GM21723 (cell line): ENCODE measurements around the gene ULK1.

Source experiments
- ATAC-seq: cut with Tn5 transposase; IDR thresholded peaks from one replicate; pipeline ENCODE4 v1.9.1; 2021; ENCODE audit warnings: mild to moderate bottlenecking, moderate library complexity; ENCODE audit not compliant: unreplicated experiment

The ULK1 gene

DNA sequence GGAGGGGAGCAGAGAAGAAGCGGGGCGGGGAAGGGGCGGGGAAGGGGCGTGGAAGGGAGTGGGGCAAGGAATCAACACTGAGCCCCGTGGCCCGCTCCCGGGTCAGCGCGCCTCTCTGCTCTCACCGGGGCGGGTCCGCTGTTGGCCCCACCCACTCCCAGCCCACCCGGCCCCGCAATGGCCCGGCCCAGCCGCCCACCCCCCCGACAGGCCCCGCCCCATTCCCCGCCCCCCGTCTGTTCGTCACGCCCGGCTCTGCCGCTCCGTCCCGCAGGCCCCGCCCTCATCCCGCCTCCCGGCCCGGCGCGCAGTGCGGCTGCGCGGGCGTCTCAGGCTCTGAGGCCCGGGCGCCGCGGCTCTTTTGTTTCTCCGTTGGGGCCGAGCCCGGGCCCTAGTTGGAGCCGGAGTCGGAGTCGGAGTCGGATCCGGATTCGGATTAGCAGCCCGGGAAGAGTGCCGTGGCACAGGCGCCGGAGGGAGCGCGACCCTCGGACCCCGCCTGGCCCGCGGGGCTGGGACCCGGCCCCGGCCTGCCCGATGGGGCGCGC is at the start of gene ULK1:
ULK1 (plus strand) TSS at position 310 of the 548 bp plus-strand sequence. CDS start 380 bp downstream, outside the sequence.
- peak; percentile 80 for ATAC-seq

DNA sequence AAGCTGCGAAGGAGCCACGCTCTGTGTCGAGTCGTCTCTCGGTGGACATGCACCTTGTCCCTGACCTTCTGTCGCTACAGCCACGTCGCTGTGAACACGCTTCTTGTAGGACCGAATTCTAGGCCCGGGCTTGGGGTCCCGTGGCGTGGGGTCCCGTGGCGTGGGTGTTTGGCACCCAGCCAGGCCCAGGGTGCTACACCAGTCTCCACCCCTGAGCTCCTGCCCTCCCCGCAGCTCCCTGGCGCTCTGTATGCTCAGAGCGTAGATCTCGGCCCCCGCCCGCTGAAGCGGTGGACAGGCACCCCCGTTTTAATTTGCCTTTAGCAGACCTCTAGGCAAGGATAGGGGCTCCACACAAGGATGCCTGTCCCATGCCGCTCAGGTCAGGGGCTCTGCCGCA is 49.8 kb upstream of the ULK1 start:
- ATAC-seq: no peak

DNA sequence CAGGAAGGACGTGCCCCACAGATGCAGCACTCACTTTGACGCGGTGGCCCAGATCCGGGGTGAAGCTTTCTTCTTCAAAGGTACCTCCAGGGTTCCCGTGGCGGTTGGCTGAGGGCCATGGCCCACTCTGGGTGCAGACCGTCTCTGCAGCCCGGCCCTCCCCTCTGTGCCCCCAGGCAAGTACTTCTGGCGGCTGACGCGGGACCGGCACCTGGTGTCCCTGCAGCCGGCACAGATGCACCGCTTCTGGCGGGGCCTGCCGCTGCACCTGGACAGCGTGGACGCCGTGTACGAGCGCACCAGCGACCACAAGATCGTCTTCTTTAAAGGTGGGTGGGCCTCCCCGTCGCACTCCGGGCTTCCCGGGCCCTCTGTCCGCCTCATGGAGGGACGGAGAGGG is 49.3 kb upstream of the ULK1 start:
- no peak for ATAC-seq

DNA sequence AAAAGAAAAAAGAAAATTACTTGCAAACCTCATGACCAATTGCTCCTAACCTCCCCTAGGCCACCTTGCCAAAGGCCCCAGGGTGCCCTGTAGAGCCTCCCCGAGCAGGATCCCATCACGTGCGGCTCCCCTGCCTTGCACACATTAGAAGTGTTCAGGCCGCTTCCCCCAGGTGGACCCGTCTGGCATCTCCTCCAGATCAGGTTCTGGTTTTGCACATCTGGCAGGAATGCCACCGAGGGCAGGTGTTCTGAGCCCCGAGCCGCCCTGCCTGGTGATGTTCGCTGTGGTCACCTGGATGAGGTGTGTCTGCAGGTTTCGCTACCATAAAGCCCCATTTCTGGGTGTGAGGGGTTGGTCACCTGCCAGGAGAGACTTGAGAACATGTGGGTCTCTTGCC is 47.0 kb upstream of the ULK1 start:
- ATAC-seq: no peak

DNA sequence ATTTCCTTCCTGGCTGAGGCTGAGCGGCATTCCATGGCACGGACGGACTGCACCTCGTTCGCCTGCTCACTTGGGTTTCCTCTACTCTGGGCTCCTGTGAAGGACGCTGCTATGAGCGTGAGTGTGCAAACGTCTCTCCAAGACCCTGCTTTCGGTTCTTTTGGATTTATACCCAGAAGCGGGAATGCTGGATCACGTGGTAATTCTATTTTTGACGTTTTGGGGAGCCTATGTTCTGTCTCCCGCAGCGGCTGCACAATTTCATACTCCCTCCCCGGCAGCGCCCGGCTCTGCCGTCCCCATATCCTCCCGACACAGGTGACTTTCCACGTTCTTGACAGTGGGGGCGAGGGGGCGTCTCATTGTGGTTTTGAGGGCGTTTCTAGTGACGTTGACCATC is 45.7 kb upstream of the ULK1 start:
- ATAC-seq: no peak

DNA sequence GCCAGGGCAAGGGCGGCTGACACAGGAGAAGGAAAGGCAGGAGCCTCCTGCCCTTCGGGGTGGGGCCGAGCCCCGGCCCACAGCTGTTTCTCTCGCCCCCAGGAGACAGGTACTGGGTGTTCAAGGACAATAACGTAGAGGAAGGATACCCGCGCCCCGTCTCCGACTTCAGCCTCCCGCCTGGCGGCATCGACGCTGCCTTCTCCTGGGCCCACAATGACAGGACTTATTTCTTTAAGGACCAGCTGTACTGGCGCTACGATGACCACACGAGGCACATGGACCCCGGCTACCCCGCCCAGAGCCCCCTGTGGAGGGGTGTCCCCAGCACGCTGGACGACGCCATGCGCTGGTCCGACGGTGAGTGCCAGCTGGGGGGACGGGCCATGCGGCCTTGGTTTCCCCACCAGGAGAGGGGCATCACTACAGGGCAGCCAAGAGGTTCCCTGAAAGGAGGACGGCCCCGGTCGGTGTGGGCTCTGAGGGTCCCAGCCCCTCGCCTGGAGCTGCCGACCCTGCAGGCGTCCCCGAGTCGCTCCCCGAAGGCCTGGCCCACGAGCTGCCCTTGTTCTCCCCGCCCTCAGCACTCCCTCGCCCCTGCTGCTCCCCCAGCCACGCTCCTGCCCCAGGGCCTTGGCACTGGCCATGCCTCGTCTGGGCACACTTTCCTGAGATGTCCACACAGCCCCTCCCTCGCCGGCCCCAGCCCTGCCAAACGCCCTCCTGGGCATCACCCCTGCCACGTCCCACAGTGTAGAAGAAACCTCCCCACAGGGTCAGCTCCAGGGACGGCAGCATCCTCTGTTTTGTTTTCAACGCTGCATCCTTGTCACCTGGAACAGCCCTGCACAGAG is 44.5 kb upstream of the ULK1 start:
- ATAC-seq: no peak

DNA sequence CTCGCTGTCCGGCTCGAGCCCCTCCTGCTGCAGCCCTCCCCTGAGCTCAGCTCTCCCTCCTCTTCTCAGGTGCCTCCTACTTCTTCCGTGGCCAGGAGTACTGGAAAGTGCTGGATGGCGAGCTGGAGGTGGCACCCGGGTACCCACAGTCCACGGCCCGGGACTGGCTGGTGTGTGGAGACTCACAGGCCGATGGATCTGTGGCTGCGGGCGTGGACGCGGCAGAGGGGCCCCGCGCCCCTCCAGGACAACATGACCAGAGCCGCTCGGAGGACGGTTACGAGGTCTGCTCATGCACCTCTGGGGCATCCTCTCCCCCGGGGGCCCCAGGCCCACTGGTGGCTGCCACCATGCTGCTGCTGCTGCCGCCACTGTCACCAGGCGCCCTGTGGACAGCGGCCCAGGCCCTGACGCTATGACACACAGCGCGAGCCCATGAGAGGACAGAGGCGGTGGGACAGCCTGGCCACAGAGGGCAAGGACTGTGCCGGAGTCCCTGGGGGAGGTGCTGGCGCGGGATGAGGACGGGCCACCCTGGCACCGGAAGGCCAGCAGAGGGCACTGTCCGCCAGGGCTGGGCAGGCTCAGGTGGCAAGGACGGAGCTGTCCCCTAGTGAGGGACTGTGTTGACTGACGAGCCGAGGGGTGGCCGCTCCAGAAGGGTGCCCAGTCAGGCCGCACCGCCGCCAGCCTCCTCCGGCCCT is 43.4 kb upstream of the ULK1 start:
- ATAC-seq: no peak

DNA sequence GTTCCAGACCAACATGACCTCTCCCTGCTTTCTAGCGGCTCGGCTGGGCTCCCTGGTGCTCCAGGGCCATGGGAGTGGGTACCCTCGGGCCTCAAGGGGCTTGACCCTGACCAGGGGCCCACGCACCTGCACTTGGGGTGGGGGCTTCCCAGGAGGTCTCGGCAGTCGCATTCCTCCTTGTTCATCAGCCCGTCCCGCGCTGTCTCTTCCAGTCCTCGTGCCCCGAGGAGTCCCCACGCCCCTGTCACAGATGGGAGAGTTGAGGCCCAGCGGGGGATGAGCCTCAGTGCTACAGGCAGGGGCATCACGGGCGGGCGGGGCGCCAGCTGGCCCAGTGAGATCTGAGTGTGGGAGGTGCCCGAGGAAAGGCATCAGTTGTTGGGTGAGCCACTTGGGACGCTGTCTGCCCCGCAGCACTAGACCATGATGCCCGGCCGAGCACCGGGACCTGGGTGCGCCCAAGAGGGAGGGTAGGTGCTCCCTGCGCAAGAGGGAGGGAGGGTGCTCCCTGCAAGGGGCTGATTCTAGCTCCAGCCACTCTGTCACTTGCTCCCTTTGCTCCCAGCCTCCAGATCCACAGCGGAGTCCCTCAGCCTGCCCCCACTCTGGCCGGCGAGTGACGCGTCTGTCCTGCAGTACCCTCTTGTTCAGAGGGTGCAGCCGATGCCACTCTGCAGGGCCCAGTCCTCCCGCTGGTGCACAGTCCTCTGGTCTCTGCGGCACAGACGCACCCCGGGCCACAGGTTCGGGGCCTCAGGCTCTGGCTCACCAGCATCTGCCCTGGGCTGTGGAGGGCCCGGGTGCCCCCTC is 42.5 kb upstream of the ULK1 start:
- ATAC-seq: no peak

DNA sequence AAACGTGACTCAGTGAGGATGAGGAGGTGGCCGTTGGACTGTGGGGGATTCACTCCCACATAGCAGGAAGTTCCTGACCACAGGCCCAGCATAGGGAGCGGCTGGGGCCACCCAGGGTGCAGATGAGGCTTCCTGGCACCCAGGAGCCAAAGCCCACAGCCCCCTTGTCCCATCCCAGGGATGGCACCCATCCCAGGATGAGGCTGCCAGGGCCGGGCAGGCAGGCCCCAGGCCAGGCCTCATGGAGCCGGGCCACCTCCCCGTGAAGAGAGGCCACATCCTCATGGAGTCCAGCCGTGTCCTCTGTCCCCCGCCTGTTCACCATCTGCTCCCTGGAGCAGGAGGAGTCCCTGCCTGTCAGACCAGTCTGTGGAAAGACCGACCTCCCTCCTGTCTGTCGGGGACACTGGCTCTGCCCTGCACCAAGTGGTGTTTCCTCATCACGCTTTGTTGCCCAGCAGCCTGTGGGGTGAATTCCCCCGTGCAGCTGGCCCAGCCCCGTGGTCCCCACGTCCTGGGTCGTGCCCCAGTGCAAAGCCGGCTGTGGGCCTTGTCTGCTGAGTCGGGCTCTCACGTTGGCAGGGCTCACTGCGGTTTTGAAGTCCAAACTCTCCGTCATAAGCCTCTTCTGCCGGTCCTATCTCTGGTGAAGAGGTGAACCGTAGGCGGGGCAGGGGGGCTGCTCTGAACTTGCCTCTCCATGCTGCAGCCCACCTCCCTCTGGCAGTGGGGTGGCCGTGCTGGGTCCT is 41.7 kb upstream of the ULK1 start:
- no peak for ATAC-seq

DNA sequence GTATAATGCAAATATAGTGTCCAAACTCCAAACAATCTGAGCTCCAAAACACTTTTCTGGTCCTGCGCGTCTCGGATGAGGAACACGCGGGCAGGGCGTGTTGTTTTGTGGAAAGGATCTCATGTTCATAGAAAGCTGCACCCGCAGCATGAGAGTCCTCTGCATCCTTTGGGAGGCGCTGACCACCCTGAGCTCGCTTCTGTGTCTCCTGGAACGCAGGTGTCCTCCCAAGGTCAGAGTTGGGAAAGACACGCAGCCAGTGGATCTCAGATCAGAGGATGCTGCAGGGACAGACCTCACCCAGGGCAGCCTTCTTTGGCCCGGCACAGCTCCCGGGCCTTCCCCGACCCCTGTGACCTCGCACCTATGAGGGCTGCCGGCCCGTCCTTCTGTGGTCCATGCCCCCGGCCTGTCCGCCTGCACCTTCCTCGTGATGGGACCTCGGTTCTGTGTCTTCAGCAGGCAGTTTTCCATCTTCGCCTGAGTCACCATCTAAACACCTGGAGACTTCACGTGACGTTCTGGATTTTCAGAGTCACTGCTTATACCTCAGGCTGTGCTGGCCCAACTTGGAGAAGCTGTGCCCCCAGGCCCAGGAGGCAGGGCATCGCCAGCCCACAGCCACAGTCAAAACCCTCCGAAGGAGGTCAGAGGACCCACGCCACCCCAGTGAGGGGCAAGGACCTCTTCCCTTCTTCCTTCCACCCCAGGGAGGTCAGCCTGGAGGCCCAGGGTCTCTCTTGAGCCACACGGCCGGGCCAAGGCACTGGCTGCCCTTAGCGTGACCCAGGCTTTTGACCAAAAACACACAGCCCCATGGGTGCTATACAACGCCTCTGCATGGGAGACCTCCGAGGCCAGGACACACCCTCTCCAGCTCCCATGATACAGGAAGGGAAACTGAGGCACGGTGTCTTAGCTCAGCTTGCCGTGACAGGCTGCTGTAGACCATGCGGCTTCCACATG is 40.3 kb upstream of the ULK1 start:
- no peak for ATAC-seq

DNA sequence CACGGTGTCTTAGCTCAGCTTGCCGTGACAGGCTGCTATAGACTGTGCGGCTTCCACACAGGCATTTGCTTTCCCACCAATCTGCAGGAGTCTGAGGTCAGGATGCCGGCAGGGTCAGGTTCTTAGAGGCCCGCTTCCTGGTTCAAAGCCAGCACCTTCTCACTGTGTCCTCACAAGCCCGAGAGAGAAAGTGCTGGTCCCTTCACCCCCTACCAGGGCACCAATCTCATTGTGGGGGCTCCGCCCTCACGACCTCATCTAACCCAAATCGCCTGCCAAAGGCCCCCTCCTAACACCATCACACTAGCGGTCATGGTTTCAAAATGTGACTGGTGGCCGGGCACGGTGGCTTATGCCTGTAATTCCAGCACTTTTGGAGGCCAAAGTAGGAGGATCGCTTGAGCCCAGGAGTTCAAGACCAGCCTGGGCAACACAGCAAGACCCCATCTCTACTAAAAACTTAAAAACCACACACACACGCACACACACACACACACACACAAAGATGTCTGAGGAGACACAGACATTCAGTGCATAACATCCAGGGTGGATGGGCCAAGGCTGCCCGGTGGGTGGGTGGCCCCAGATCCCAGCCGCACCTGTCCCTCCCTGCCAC is 39.5 kb upstream of the ULK1 start:
- no peak for ATAC-seq

DNA sequence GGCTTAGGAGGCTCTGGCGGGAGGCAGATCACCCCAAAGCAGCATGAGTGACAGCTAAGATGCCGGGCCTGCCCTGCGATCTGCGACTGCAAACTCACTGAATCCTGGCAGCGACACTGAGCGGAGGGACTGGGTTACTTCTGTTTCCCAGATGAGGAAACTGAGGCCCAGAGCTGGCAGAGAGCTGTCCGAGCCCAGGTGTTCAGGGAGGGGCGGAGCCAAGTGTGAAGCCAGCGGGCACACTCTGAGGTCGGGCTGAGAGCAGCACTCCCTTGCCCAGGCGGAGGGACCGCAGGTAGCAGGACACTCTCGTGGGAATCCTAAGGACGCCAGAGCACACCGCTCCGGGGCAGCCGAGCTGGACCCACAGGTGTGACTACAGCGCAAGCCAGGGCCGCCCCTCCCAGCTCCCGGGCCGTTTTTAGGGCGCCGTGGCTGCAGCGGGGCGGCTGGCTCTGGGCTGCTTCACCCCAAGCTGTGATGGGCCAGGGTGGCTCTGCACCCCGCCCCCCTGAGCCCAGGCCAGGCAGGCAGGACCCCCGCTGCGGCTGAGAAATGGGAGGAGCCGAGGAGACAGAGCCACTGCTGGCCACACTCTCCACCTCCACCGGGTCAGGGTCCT is 38.8 kb upstream of the ULK1 start:
- no peak for ATAC-seq

DNA sequence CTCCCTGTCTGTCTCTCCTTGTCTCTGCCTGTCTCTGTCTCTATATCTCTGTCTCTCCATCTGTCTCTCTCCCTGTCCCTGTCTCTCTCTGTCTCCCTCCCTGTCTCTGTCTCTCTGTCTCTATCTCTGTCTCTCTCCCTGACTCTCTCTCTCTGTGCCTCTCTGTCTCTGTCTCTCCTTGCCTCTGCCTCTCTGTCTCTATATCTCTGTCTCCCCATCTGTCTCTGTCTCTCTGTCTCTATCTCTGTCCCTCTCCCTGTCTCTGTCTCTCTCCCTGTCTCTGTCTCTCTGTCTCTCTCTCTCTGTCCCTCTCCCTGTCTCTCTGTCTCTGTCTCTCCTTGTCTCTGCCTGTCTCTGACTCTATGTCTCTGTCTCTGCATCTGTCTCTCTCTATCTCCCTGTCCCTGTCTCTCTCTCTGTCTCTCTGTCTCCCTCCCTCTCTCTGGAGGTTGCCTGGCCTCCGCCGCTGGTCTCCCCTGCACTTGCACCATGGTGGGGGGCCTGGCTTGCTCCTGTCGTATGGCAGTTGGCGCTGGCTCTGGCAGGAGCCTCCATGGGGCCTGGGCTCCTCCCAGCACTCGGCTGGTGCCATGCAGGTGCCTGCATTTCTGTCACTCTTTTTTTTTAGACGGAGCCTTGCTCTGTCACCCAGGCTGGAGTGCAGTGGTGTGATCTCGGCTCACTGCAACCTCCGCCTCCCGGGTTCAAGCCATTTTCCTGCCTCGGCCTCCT is 37.9 kb upstream of the ULK1 start:
- ATAC-seq: no peak

DNA sequence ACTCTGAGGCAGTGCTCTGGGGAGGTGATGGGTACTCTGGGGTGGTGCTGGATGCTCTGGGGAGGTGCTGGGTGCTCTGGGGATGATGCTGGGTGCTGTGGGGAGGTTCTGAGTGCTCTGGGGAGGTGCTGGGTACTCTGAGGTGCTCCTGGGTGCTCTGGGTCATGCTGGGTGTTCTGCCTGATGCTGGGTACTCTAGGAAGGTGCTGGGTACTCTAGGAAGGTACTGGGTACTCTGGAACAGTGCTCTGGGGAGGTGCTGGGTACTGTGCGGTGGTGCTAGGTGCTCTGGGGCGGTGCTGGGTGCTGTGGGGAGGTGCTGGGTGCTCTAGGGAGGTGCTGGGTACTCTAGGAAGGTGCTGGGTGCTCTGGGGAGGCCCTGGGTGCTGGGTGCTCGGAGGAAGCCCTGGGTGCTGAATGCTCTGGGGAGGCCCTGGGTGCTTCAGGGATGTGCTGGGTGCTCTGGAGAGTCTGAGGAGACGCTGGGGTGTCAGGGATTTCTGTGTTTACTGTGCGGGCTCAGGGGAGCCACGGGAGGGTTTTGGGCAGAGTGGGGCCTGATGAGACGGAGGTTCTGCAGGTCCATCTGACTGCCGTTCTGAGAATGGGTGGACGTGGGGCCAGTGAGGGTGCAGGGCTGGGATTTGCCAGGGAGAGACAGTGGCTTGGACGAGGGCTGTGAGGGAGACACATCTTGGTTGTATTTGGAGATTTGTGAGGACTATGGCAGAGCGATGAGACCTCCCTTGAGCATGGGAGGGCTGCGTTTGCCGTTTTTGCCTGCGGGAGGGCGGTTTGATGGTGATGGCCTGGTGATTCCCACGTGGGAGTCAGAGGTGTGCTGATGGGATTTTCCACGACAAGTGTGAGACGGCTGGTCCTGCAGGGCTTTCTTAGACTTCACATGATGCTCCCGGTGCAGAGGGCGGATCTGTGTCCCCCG is 36.2 kb upstream of the ULK1 start:
- ATAC-seq: no peak

DNA sequence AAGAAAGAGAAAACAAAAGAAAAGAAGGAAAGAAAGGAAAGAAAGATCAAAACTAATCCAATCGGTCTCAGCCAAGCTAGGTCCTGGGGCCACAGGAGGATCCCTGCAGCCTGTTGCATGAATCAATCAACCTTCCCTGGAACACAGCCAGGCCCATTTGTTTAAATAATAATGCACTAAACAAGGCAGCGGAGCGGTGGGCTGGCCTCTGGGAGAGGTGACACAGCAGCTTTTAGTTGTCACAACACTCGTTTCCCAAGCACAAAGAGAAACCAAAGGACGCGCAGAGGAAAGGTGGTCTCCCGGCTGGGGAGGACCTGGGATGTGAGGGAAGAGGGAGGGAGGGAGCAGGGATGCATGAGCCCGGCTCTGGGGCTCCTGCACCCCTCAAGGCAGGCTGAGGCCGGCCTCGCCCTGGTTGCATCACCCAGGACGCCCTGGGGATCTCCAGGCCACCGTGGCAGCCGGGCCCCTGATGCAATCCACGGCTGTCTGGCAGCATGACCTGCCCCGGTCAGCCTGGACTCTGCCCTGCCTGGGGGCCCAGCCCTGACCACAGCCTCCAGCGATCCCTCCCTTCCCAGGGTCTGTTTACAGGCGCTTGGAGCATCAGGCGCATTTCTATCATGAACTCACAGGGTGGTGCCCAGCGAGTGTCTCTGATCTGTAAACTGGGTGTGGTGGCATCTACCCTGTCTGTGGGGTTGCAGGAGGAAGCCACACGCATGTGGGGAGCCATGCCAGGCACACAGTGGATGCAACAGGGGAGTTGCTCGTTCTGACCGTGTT is 33.8 kb upstream of the ULK1 start:
- no peak for ATAC-seq
